OCI-LY1 (cell line): ENCODE results near the gene C16orf87.
"Not testable (repeated sequence)": the region's sequence is repeated elsewhere in the genome, so short reads cannot be mapped to it uniquely, and the experiment has no call there.

Experiments used
- H2AFZ ChIP-seq: fragments of 200-600 bp; sonication (generic), shearing (Covaris generic); 2 replicates; pipeline ENCODE4 v1.6.0; 2014; ENCODE audit warnings: antibody characterized with exemption, mild to moderate bottlenecking, low read length
- H3F3A ChIP-seq: fragments of 200-600 bp; sonication (generic), shearing (Covaris generic); 2 replicates; pipeline ENCODE4 v1.6.0; 2014; ENCODE audit warnings: mild to moderate bottlenecking, antibody characterized with exemption, low read length, moderate library complexity; ENCODE audit not compliant: insufficient read depth
- H3K27ac ChIP-seq: fragments of 200-600 bp; sonication (generic); 2 replicates; pipeline ENCODE4 v1.5.1; 2014; ENCODE audit warnings: low read length, mixed run types, mild to moderate bottlenecking, low read depth; ENCODE audit not compliant: poor library complexity, severe bottlenecking
- H3K27me3 ChIP-seq: fragments of 200-600 bp; sonication (generic); 2 replicates; pipeline ENCODE4 v1.6.0; 2014; ENCODE audit warnings: antibody characterized with exemption, mild to moderate bottlenecking, low read length, moderate library complexity; ENCODE audit not compliant: insufficient read depth
- H3K36me3 ChIP-seq: fragments of 200-600 bp; sonication (generic); 2 replicates; pipeline ENCODE4 v1.6.1; 2014; ENCODE audit warnings: mild to moderate bottlenecking, antibody characterized with exemption, low read length, moderate library complexity, mixed read lengths; ENCODE audit not compliant: insufficient read depth
- H3K4me1 ChIP-seq: fragments of 200-600 bp; sonication (generic); 2 replicates; pipeline ENCODE4 v1.5.1; 2014; ENCODE audit warnings: mild to moderate bottlenecking, low read length, moderate library complexity; ENCODE audit not compliant: insufficient read depth, severe bottlenecking
- H3K4me2 ChIP-seq: fragments of 200-600 bp; sonication (generic), shearing (Covaris generic); 2 replicates; pipeline ENCODE4 v1.6.1; 2014; ENCODE audit warnings: low read length
- H3K4me3 ChIP-seq: fragments of 200-600 bp; sonication (generic); 2 replicates; pipeline ENCODE4 v1.5.1; 2014; ENCODE audit warnings: low read length, low read depth, mild to moderate bottlenecking, mixed read lengths; ENCODE audit not compliant: poor library complexity, severe bottlenecking
- H3K79me2 ChIP-seq: fragments of 200-600 bp; shearing (Covaris generic); 2 replicates; pipeline ENCODE4 v1.6.1; 2016; ENCODE audit warnings: mixed run types, low read length, mixed read lengths; ENCODE audit not compliant: insufficient read depth
- H3K9ac ChIP-seq: fragments of 200-600 bp; sonication (generic), shearing (Covaris generic); 2 replicates; pipeline ENCODE4 v1.6.1; 2014; ENCODE audit warnings: mild to moderate bottlenecking, low read length, mixed read lengths
- H3K9me2 ChIP-seq: fragments of 200-600 bp; sonication (generic), shearing (Covaris generic); 2 replicates; pipeline ENCODE4 v1.6.1; 2014; ENCODE audit warnings: low read depth, mild to moderate bottlenecking, low read length, mixed read lengths
- H3K9me3 ChIP-seq: fragments of 200-600 bp; shearing (Covaris generic); 2 replicates; pipeline ENCODE4 v1.6.1; 2014; ENCODE audit warnings: low read length, mixed read lengths
- H4K20me1 ChIP-seq: fragments of 200-600 bp; sonication (generic), shearing (Covaris generic); 2 replicates; pipeline ENCODE4 v1.6.0; 2016; ENCODE audit warnings: mild to moderate bottlenecking, low read length; ENCODE audit not compliant: insufficient read depth
- CTCF ChIP-seq: fragments of 200-600 bp; sonication (generic), shearing (Covaris generic); IDR thresholded peaks from 2 replicates; pipeline ENCODE4 v1.5.1; 2017; ENCODE audit warnings: mild to moderate bottlenecking, antibody characterized with exemption, low read length, moderate library complexity, mixed read lengths
- EZH2 ChIP-seq: fragments of 200-600 bp; sonication (generic), shearing (Covaris generic); IDR thresholded peaks from 2 replicates; pipeline ENCODE4 v1.8.0; 2017; ENCODE audit warnings: borderline replicate concordance, mixed run types, mild to moderate bottlenecking, antibody characterized with exemption, low read length, moderate library complexity, mixed read lengths

The C16orf87 gene

GRCh38 chr16:46871597-46871996 is 40.6 kb upstream of the C16orf87 start:
- H2AFZ ChIP-seq = no peak overlapping the region
- no peaks in the 10 kb centered on the region for H3K9me2 ChIP-seq
- no peaks in the 10 kb centered on the region for H3K79me2 ChIP-seq
- no peak for TF ChIP-seq EZH2
- no peak for TF ChIP-seq CTCF
- no peak overlapping the region for H3K27ac ChIP-seq
- no peak overlapping the region for H3K4me3 ChIP-seq
- H3K9ac ChIP-seq = no peak overlapping the region
- H3K9me3 ChIP-seq = no peaks in the 10 kb centered on the region
- no peaks in the 10 kb centered on the region for H4K20me1 ChIP-seq
- no peaks in the 10 kb centered on the region; the same call in 1 of the 2 replicates for H3K36me3 ChIP-seq
- no peaks in the 10 kb centered on the region for H3K27me3 ChIP-seq
- no peak overlapping the region for H3K4me2 ChIP-seq
- H3K4me1 ChIP-seq = no peaks in the 10 kb centered on the region
- no peaks in the 10 kb centered on the region for H3F3A ChIP-seq

- not testable (repeated sequence) for H3K9ac ChIP-seq, H4K20me1 ChIP-seq, H3F3A ChIP-seq, H3K27ac ChIP-seq, H3K36me3 ChIP-seq, H3K79me2 ChIP-seq, H3K27me3 ChIP-seq, H3K9me3 ChIP-seq, H2AFZ ChIP-seq, H3K9me2 ChIP-seq, H3K4me2 ChIP-seq, H3K4me1 ChIP-seq, H3K4me3 ChIP-seq
Observed at GRCh38 chr16:46868891-46869290, 37.9 kb upstream of the C16orf87 start.

- not testable (repeated sequence) for H3K9me2 ChIP-seq, H3K4me2 ChIP-seq, H3K4me3 ChIP-seq, H3K4me1 ChIP-seq, H3K27me3 ChIP-seq, H2AFZ ChIP-seq, H3K36me3 ChIP-seq, H3K9me3 ChIP-seq, H3K9ac ChIP-seq, H4K20me1 ChIP-seq, H3K79me2 ChIP-seq, H3K27ac ChIP-seq, H3F3A ChIP-seq
Observed at GRCh38 chr16:46867486-46867885, 36.5 kb upstream of the C16orf87 start.

- Histone ChIP-seq H3K27ac (no peak overlapping the region), H3K4me1 (no peaks in the 10 kb centered on the region)
Observed at GRCh38 chr16:46866286-46866685, 35.3 kb upstream of the C16orf87 start.

More at GRCh38 chr16:46866286-46866685, 35.3 kb upstream of the C16orf87 start:
- no peaks in the 10 kb centered on the region for H3K9me2 ChIP-seq
- H3K27me3 ChIP-seq = no peaks in the 10 kb centered on the region
- H3K79me2 ChIP-seq = no peaks in the 10 kb centered on the region
- no peak overlapping the region for H2AFZ ChIP-seq
- no peaks in the 10 kb centered on the region for H4K20me1 ChIP-seq
- TF ChIP-seq EZH2 = no peak
- TF ChIP-seq CTCF = no peak
- 0 out of 2 replicates have a peak, but pooled peaks cover 3% of the 10 kb centered on the region for H3K9me3 ChIP-seq
- no peaks in the 10 kb centered on the region; the same call in 1 of the 2 replicates for H3K36me3 ChIP-seq
- H3F3A ChIP-seq = no peaks in the 10 kb centered on the region
- no peak overlapping the region for H3K4me2 ChIP-seq
- H3K9ac ChIP-seq = no peak overlapping the region
- H3K4me3 ChIP-seq = no peak overlapping the region
